IPS-18c (cell line): ENCODE results near the gene SS18L1.

Experiments used
- H3K4me3 ChIP-seq: 2 replicates; pipeline ENCODE4 v1.7.0; 2013; ENCODE audit warnings: low read depth, mild to moderate bottlenecking, low read length, moderate library complexity; ENCODE audit not compliant: insufficient read depth
- H3K9me3 ChIP-seq: one replicate; pipeline ENCODE4 v1.6.1; 2013; ENCODE audit warnings: mild to moderate bottlenecking, low read length, moderate library complexity; ENCODE audit not compliant: control insufficient read depth, insufficient read depth

SS18L1 gene

GRCh38 chr20:62195075-62195405 lies 51.5 kb downstream of the SS18L1 start:
- Histone ChIP-seq H3K9me3 (no peaks in the 10 kb centered on the region), H3K4me3 (no peak overlapping the region)

- no peak overlapping the region for H3K4me3 ChIP-seq
- no peaks in the 10 kb centered on the region for H3K9me3 ChIP-seq
Observed at GRCh38 chr20:62195736-62196135, 52.2 kb downstream of the SS18L1 start.

- H3K4me3 ChIP-seq, result no peak overlapping the region
- H3K9me3 ChIP-seq, result no peaks in the 10 kb centered on the region
Observed at GRCh38 chr20:62196286-62196685, 52.7 kb downstream of the SS18L1 start.

- H3K9me3 ChIP-seq, result no peaks in the 10 kb centered on the region
Observed at GRCh38 chr20:62197311-62197710, 53.7 kb downstream of the SS18L1 start.

GRCh38 chr20:62197801-62198200 lies 54.2 kb downstream of the SS18L1 start:
- no peaks in the 10 kb centered on the region for H3K9me3 ChIP-seq

More at GRCh38 chr20:62197311-62197710, 53.7 kb downstream of the SS18L1 start:
- no peak overlapping the region for H3K4me3 ChIP-seq

GRCh38 chr20:62198496-62198895 lies 54.9 kb downstream of the SS18L1 start:
- H3K9me3 ChIP-seq, result no peaks in the 10 kb centered on the region
- H3K4me3 ChIP-seq, result no peak overlapping the region

More at GRCh38 chr20:62197801-62198200, 54.2 kb downstream of the SS18L1 start:
- H3K4me3 ChIP-seq, result no peak overlapping the region

- Histone ChIP-seq H3K9me3 (no peaks in the 10 kb centered on the region), H3K4me3 (no peak overlapping the region)
Observed at GRCh38 chr20:62198931-62199330, 55.4 kb downstream of the SS18L1 start.

GRCh38 chr20:62200491-62201172 lies 57.1 kb downstream of the SS18L1 start:
- Histone ChIP-seq H3K4me3 (no peak overlapping the region), H3K9me3 (no peaks in the 10 kb centered on the region)

- Histone ChIP-seq H3K4me3 (no peak overlapping the region), H3K9me3 (no peaks in the 10 kb centered on the region)
Observed at GRCh38 chr20:62201173-62202082, 57.9 kb downstream of the SS18L1 start.

GRCh38 chr20:62202083-62202395 lies 58.5 kb downstream of the SS18L1 start:
- no peak overlapping the region for H3K4me3 ChIP-seq

GRCh38 chr20:62202676-62203377 lies 59.3 kb downstream of the SS18L1 start:
- no peak overlapping the region for H3K4me3 ChIP-seq
- H3K9me3 ChIP-seq, result no peaks in the 10 kb centered on the region

More at GRCh38 chr20:62202083-62202395, 58.5 kb downstream of the SS18L1 start:
- H3K9me3 ChIP-seq, result no peaks in the 10 kb centered on the region

GRCh38 chr20:62203378-62204030 lies 59.9 kb downstream of the SS18L1 start:
- Histone ChIP-seq H3K9me3 (no peaks in the 10 kb centered on the region), H3K4me3 (no peak overlapping the region)

- no peak overlapping the region for H3K4me3 ChIP-seq
- H3K9me3 ChIP-seq, result no peaks in the 10 kb centered on the region
Observed at GRCh38 chr20:62205618-62206387, 62.2 kb downstream of the SS18L1 start.

GRCh38 chr20:62206388-62206775 lies 62.8 kb downstream of the SS18L1 start:
- Histone ChIP-seq H3K9me3 (no peaks in the 10 kb centered on the region), H3K4me3 (no peak overlapping the region)

- no peaks in the 10 kb centered on the region for H3K9me3 ChIP-seq
- H3K4me3 ChIP-seq, result no peak overlapping the region
Observed at GRCh38 chr20:62208061-62208794, 64.7 kb downstream of the SS18L1 start.
